Measurements from ENCODE around the gene TRIM60.
"Not testable (repeated sequence)": the region's sequence is repeated elsewhere in the genome, so short reads cannot be mapped to it uniquely, and the experiment has no call there.

TRIM60 gene

DNA sequence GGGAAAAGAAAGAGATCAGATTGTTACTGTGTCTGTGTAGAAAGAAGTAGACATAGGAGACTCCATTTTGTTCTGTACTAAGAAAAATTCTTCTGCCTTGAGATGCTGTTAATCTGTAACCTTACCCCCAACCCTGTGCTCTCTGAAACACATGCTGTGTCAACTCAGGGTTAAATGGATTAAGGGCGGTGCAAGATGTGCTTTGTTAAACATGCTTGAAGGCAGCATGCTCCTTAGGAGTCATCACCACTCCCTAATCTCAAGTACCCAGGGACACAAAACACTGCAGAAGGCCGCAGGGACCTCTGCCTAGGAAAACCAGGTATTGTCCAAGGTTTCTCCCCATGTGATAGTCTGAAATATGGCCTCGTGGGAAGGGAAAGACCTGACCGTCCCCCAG lies 29.8 kb upstream of the TRIM60 start:
- POLR2A ChIA-PET; H3K4me3 ChIP-seq (ENCODE audit: control insufficient read depth in 1 of 7, extremely low read depth in 1 of 7, insufficient read depth in 4 of 7, low read depth in 2 of 7, low read length in 6 of 7); H3K9me3 ChIP-seq (ENCODE audit: control extremely low read depth in 1 of 5, control insufficient read depth in 4 of 5, insufficient read depth in 2 of 5, low read depth in 1 of 5, low read length in 4 of 5); H3K27ac ChIP-seq (ENCODE audit: insufficient read depth in 1 of 2, low read depth in 1 of 2, low read length in 2 of 2, poor library complexity in 1 of 2, severe bottlenecking in 2 of 2); H3K36me3 ChIP-seq (ENCODE audit: control insufficient read depth in 4 of 4, insufficient read depth in 4 of 4, low read length in 3 of 4); H3K4me1 ChIP-seq (ENCODE audit: control extremely low read depth in 1 of 4, control insufficient read depth in 4 of 4, insufficient read depth in 4 of 4, low read length in 3 of 4); DNase-seq; CTCF ChIA-PET: not testable (repeated sequence)
- H3K27me3 ChIP-seq (replicated peaks in 2 of 5; ENCODE audit: control insufficient read depth in 4 of 5, insufficient read depth in 5 of 5, low read length in 4 of 5): peaks cover 0 to 19% (median 6%) of the 10 kb centered on the region in 5 experiments
- no CpG with 5 or more reads among the region's 4 CpGs for WGBS (ENCODE audit: insufficient coverage)

DNA sequence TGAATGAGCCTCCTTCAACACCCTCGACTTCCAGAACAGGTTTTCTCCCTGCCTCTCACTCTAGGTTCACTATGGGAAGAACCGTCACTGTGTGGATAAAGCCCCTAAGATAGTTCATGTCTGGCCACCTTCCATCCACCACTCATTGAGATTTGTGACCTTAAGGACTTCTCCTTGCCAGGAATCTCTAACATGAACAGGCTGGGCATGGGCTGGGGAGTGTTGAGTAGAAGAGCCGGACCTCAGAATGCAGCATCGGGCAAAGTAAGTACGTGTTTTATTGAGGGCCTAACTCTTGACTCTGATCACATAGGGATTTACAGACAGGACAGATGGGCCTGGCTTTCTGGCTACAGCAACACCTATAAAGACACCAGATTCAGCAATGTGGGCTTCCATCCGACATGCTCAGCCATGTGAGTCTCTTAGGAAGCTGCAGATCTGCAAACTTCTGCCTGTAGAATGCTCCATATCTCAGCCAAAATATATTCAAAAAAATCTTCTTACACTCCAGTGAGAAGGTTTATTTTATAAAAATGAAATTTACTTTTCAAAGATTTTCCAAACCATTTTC lies 26.4 kb upstream of the TRIM60 start:
- no peak overlapping the region for H3K27ac ChIP-seq (ENCODE audit: insufficient read depth in 1 of 2, low read depth in 1 of 2, low read length in 2 of 2, poor library complexity in 1 of 2, severe bottlenecking in 2 of 2)
- CTCF ChIA-PET: no interaction called here
- POLR2A ChIA-PET: no interaction called here
- no peaks in the 10 kb centered on the region for H3K4me1 ChIP-seq (ENCODE audit: control extremely low read depth in 1 of 4, control insufficient read depth in 4 of 4, insufficient read depth in 4 of 4, low read length in 3 of 4)
- H3K4me3 ChIP-seq (ENCODE audit: control insufficient read depth in 1 of 7, extremely low read depth in 1 of 7, insufficient read depth in 4 of 7, low read depth in 2 of 7, low read length in 6 of 7): no peak overlapping the region
- WGBS (ENCODE audit: insufficient coverage): 97% methylated on average over 4 of the region's 6 CpGs
- H3K36me3 ChIP-seq (ENCODE audit: control insufficient read depth in 4 of 4, insufficient read depth in 4 of 4, low read length in 3 of 4): no peaks in the 10 kb centered on the region
- H3K27me3 ChIP-seq (replicated peaks in 2 of 5; ENCODE audit: control insufficient read depth in 4 of 5, insufficient read depth in 5 of 5, low read length in 4 of 5): peaks cover 0 to 5% (median 0%) of the 10 kb centered on the region in 5 experiments
- DNase-seq: no peak
- no peaks in the 10 kb centered on the region for H3K9me3 ChIP-seq (ENCODE audit: control extremely low read depth in 1 of 5, control insufficient read depth in 4 of 5, insufficient read depth in 2 of 5, low read depth in 1 of 5, low read length in 4 of 5)

DNA sequence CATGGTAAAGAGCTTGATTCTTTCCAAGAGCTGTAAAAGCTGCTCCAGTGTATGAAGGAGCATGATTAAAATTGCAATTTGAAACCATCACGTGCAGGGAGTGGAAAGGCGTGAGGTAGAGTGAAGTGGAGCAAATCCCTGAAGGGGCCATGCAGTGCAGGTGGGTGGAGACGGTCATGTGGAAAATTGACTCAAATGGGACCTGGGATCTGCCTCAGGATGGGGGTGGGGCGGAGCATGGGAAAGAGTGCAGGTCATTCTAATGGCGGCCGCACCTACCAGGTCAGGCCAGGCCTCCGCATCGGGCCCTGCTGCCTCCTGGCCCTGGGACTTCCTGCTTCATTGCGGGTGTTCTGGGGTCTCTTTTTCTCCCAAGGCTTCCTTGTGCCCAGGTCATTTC lies 25.3 kb upstream of the TRIM60 start:
- H3K4me1 ChIP-seq (ENCODE audit: control extremely low read depth in 1 of 4, control insufficient read depth in 4 of 4, insufficient read depth in 4 of 4, low read length in 3 of 4): no peaks in the 10 kb centered on the region
- H3K27me3 ChIP-seq (replicated peaks in 2 of 5; ENCODE audit: control insufficient read depth in 4 of 5, insufficient read depth in 5 of 5, low read length in 4 of 5): peaks cover 0 to 5% (median 0%) of the 10 kb centered on the region in 5 experiments
- H3K9me3 ChIP-seq (ENCODE audit: control extremely low read depth in 1 of 5, control insufficient read depth in 4 of 5, insufficient read depth in 2 of 5, low read depth in 1 of 5, low read length in 4 of 5): no peaks in the 10 kb centered on the region
- no peaks in the 10 kb centered on the region for H3K36me3 ChIP-seq (ENCODE audit: control insufficient read depth in 4 of 4, insufficient read depth in 4 of 4, low read length in 3 of 4)
- 97% methylated on average over 9 of the region's 9 CpGs for WGBS (ENCODE audit: insufficient coverage)
- ChIA-PET CTCF (no interaction called here), POLR2A (no interaction called here)
- no peak for DNase-seq
- H3K4me3 ChIP-seq (ENCODE audit: control insufficient read depth in 1 of 7, extremely low read depth in 1 of 7, insufficient read depth in 4 of 7, low read depth in 2 of 7, low read length in 6 of 7): no peak overlapping the region
- no peak overlapping the region for H3K27ac ChIP-seq (ENCODE audit: insufficient read depth in 1 of 2, low read depth in 1 of 2, low read length in 2 of 2, poor library complexity in 1 of 2, severe bottlenecking in 2 of 2)

DNA sequence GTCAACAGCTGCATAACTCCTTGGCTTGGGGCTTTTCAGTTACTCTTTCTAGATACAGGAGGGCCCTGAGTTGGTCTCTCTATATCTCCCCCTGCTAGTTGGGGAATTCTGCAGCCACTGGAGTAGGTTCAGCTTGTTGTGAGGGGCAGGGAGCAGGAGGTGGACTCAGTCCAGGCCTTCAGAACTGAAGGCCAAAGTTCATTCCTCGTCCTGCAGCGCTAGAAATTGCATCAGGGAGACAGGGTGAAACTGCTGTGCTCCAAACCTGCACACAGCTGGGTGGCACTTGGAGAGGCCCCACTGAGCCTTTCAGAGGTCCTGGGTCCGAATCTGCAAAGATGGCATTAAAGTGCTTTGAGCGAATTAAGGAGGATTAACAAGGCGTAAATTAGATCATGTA lies 24.9 kb upstream of the TRIM60 start:
- Histone ChIP-seq H3K27me3 (replicated peaks in 2 of 5; ENCODE audit: control insufficient read depth in 4 of 5, insufficient read depth in 5 of 5, low read length in 4 of 5) (peaks cover 0 to 5% (median 0%) of the 10 kb centered on the region in 5 experiments), H3K27ac (ENCODE audit: insufficient read depth in 1 of 2, low read depth in 1 of 2, low read length in 2 of 2, poor library complexity in 1 of 2, severe bottlenecking in 2 of 2) (no peak overlapping the region), H3K9me3 (ENCODE audit: control extremely low read depth in 1 of 5, control insufficient read depth in 4 of 5, insufficient read depth in 2 of 5, low read depth in 1 of 5, low read length in 4 of 5) (no peaks in the 10 kb centered on the region), H3K4me3 (ENCODE audit: control insufficient read depth in 1 of 7, extremely low read depth in 1 of 7, insufficient read depth in 4 of 7, low read depth in 2 of 7, low read length in 6 of 7) (no peak overlapping the region), H3K4me1 (ENCODE audit: control extremely low read depth in 1 of 4, control insufficient read depth in 4 of 4, insufficient read depth in 4 of 4, low read length in 3 of 4) (no peaks in the 10 kb centered on the region), H3K36me3 (ENCODE audit: control insufficient read depth in 4 of 4, insufficient read depth in 4 of 4, low read length in 3 of 4) (no peaks in the 10 kb centered on the region)
- no peak for DNase-seq
- POLR2A ChIA-PET: no interaction called here
- CTCF ChIA-PET: no interaction called here
- WGBS (ENCODE audit: insufficient coverage): 98% methylated on average over 4 of the region's 5 CpGs

DNA sequence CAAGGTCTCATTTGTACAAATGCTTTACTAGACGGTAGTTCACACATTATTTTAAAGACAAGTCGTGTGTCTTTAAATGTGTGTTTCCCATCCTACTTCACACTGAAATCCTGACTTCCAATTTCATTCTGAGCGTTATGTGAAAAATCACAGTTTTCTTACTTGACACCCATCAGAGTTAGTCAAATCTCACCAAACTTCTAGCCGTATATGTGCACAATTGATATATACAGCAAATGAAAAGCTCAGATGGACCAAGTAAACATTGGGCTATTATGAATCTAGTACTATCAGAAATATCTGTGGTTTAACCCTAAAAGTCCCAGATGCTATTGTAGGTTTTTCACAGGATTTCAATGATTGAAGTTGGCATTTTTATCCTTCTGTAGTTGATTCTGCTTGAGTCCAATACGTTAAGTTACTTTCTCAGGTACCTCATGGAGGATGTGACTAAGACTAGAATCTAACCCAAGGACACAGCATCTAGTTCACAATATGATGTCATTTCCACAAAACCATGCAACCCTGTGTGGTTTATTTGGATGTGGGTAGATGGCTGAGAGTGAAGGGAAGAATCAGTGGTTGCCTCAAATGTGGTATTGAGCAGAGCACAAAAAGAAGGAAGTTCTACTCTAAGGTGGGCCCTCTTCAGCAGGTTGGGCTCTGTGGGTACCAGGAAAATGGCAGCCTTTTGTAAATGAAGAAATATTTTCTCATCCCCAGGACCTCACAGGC lies 22.1 kb upstream of the TRIM60 start:
- H3K27ac ChIP-seq (ENCODE audit: insufficient read depth in 1 of 2, low read depth in 1 of 2, low read length in 2 of 2, poor library complexity in 1 of 2, severe bottlenecking in 2 of 2): no peak overlapping the region
- H3K4me3 ChIP-seq (ENCODE audit: control insufficient read depth in 1 of 7, extremely low read depth in 1 of 7, insufficient read depth in 4 of 7, low read depth in 2 of 7, low read length in 6 of 7): no peak overlapping the region
- CTCF ChIA-PET: interaction anchor here (0.6 kb wide), 1 partner anchor 274 kb away, joined by 3 read pairs; no protein-coding TSS in a partner anchor
- POLR2A ChIA-PET: no interaction called here
- WGBS (ENCODE audit: insufficient coverage): 97% methylated on average over 3 of the region's 5 CpGs
- H3K9me3 ChIP-seq (ENCODE audit: control extremely low read depth in 1 of 5, control insufficient read depth in 4 of 5, insufficient read depth in 2 of 5, low read depth in 1 of 5, low read length in 4 of 5): no peaks in the 10 kb centered on the region
- H3K36me3 ChIP-seq (ENCODE audit: control insufficient read depth in 4 of 4, insufficient read depth in 4 of 4, low read length in 3 of 4): no peaks in the 10 kb centered on the region
- peaks cover 0 to 5% (median 0%) of the 10 kb centered on the region in 5 experiments for H3K27me3 ChIP-seq (replicated peaks in 2 of 5; ENCODE audit: control insufficient read depth in 4 of 5, insufficient read depth in 5 of 5, low read length in 4 of 5)
- no peaks in the 10 kb centered on the region for H3K4me1 ChIP-seq (ENCODE audit: control extremely low read depth in 1 of 4, control insufficient read depth in 4 of 4, insufficient read depth in 4 of 4, low read length in 3 of 4)
- DNase-seq: no peak

DNA sequence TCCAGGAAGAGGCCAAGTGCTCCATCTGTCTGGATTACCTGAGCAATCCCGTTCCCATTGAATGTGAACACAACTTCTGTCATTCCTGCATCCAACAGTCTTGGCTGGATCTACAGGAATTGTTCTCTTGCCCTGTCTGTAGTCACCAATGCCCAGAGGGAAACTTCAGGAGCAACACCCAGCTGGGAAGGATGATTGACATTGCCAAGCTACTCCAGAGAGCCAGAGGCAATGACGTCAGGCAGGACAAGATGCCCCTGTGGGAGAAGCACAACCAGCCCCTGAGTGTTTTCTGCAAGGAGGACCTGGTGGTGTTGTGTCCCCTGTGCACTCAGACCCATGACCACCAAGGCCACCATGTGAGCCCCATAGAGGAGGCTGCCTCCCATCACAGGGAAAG lies 21.3 kb upstream of the TRIM60 start:
- no peaks in the 10 kb centered on the region for H3K36me3 ChIP-seq (ENCODE audit: control insufficient read depth in 4 of 4, insufficient read depth in 4 of 4, low read length in 3 of 4)
- H3K9me3 ChIP-seq (ENCODE audit: control extremely low read depth in 1 of 5, control insufficient read depth in 4 of 5, insufficient read depth in 2 of 5, low read depth in 1 of 5, low read length in 4 of 5): no peaks in the 10 kb centered on the region
- no peak overlapping the region for H3K4me3 ChIP-seq (ENCODE audit: control insufficient read depth in 1 of 7, extremely low read depth in 1 of 7, insufficient read depth in 4 of 7, low read depth in 2 of 7, low read length in 6 of 7)
- POLR2A ChIA-PET: no interaction called here
- no peak overlapping the region for H3K27ac ChIP-seq (ENCODE audit: insufficient read depth in 1 of 2, low read depth in 1 of 2, low read length in 2 of 2, poor library complexity in 1 of 2, severe bottlenecking in 2 of 2)
- DNase-seq: no peak
- CTCF ChIA-PET: interaction anchor here (0.6 kb wide), 1 partner anchor 275 kb away, joined by 3 read pairs; no protein-coding TSS in a partner anchor
- H3K27me3 ChIP-seq (replicated peaks in 2 of 5; ENCODE audit: control insufficient read depth in 4 of 5, insufficient read depth in 5 of 5, low read length in 4 of 5): peaks cover 0 to 3% (median 0%) of the 10 kb centered on the region in 5 experiments
- H3K4me1 ChIP-seq (ENCODE audit: control extremely low read depth in 1 of 4, control insufficient read depth in 4 of 4, insufficient read depth in 4 of 4, low read length in 3 of 4): no peaks in the 10 kb centered on the region
- WGBS (ENCODE audit: insufficient coverage): 91% methylated on average over 2 of the region's 2 CpGs

DNA sequence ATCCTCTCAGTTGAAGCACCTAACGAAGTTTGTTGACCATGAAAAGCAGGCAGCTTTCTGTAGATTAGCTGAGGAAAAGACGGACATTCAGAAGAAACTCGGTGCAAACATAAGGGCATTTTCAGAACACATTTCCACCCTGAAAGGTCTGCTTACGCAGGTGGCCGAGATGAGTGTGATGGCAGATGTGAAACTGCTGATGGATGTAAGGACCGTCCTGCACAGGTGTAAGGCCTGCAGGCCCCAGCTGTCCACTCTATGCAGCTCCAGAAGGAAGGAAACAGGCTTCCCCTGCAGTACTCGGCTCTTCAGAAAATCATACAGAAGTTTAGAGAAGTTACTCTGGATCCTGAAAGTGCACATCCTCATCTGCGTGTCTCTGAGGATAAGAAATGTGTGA lies 20.8 kb upstream of the TRIM60 start:
- Histone ChIP-seq H3K27ac (ENCODE audit: insufficient read depth in 1 of 2, low read depth in 1 of 2, low read length in 2 of 2, poor library complexity in 1 of 2, severe bottlenecking in 2 of 2) (no peak overlapping the region), H3K4me1 (ENCODE audit: control extremely low read depth in 1 of 4, control insufficient read depth in 4 of 4, insufficient read depth in 4 of 4, low read length in 3 of 4) (no peaks in the 10 kb centered on the region), H3K4me3 (ENCODE audit: control insufficient read depth in 1 of 7, extremely low read depth in 1 of 7, insufficient read depth in 4 of 7, low read depth in 2 of 7, low read length in 6 of 7) (no peak overlapping the region), H3K36me3 (ENCODE audit: control insufficient read depth in 4 of 4, insufficient read depth in 4 of 4, low read length in 3 of 4) (no peaks in the 10 kb centered on the region), H3K9me3 (ENCODE audit: control extremely low read depth in 1 of 5, control insufficient read depth in 4 of 5, insufficient read depth in 2 of 5, low read depth in 1 of 5, low read length in 4 of 5) (no peaks in the 10 kb centered on the region), H3K27me3 (replicated peaks in 2 of 5; ENCODE audit: control insufficient read depth in 4 of 5, insufficient read depth in 5 of 5, low read length in 4 of 5) (peaks cover 0 to 3% (median 0%) of the 10 kb centered on the region in 5 experiments)
- DNase-seq: no peak
- CTCF ChIA-PET: no interaction called here
- POLR2A ChIA-PET: no interaction called here
- WGBS (ENCODE audit: insufficient coverage): 82% methylated on average over 8 of the region's 8 CpGs

Measured in common myeloid progenitor, CD34-positive (primary cell).